HCT116 (cell line): ENCODE results near the gene EIF2S3. TPM values are rescaled to one million over a fixed set of nuclear protein-coding genes. Genes with fewer than 3 reads are reported as not detected.

Experiments used
- ATAC-seq: fragments of 200-7000 bp; cut with Tn5 transposase; 2 replicates; pipeline ENCODE4 v1.9.1; 2020; ENCODE audit warnings: mild to moderate bottlenecking, moderate library complexity
- BruUV-seq: library from RNA; stranded (reverse); fragments of 400-500 nt; replicated peaks from 2 replicates; lab custom pipeline; 2021; lab: Mats Ljungman, UMichigan
- CTCF ChIA-PET: fragments of 300-600 bp; sonication (Branson Sonifier 250); formaldehyde crosslinking; loops from one replicate; lab custom pipeline; 2021; ENCODE audit warnings: antibody characterized with exemption; lab: Charles Lee
- POLR2A ChIA-PET: fragments of 300-600, 350-600 bp; sonication (Branson Sonifier 250); formaldehyde crosslinking; loops from one replicate; lab custom pipeline; 2021; ENCODE audit warnings: antibody characterized with exemption; lab: Charles Lee
- RAD21 ChIA-PET, 2 experiments: fragments of 300-600 bp; sonication (Branson Sonifier 250); formaldehyde crosslinking; loops; one replicate each; lab custom pipeline; 2023; ENCODE audit warnings: low total read pairs in 2 of 2; ENCODE audit not compliant: uncharacterized antibody in 2 of 2, unreplicated experiment in 2 of 2, low non-redundant PET in 1 of 2; lab: Charles Lee
- DNase-seq: peaks from one replicate; pipeline ENCODE4 v3.0.0-alpha.2; 2010; ENCODE audit warnings: low read depth, low spot score
- H2AFZ ChIP-seq: fragments of 200-600 bp; shearing (Covaris generic), sonication (generic); 2 replicates; pipeline ENCODE4 v1.6.1; 2017; ENCODE audit warnings: low read depth, mixed run types, mixed read lengths, antibody characterized with exemption, low read length; ENCODE audit not compliant: poor library complexity, severe bottlenecking
- H3K27ac ChIP-seq: 2 replicates; pipeline ENCODE4 v1.5.1; 2012; ENCODE audit warnings: low read depth, low read length
- H3K27me3 ChIP-seq: fragments of 200-600 bp; sonication (generic); 2 replicates; pipeline ENCODE4 v1.6.1; 2016; ENCODE audit warnings: mixed run types, low read length, mixed read lengths; ENCODE audit not compliant: insufficient read depth
- H3K36me3 ChIP-seq, 2 experiments: fragments of 200-500 bp in 1 of 2; fragments of 200-600 bp in 1 of 2; sonication (Bioruptor generic) in 1 of 2; sonication (generic) in 1 of 2; 2 replicates each; pipeline versions ENCODE4 v1.5.1 to v1.6.1; 2014 to 2016; ENCODE audit warnings: low read length in 2 of 2, inconsistent platforms in 1 of 2, mixed read lengths in 1 of 2, mixed run types in 1 of 2; ENCODE audit not compliant: insufficient read depth in 2 of 2, control insufficient read depth in 1 of 2
- H3K4me1 ChIP-seq, 2 experiments: fragments of 200-600 bp in 1 of 2; sonication (generic) in 1 of 2; 2 replicates each; pipeline versions ENCODE4 v1.5.1 to v1.6.1; 2012 to 2017; ENCODE audit warnings: low read length in 2 of 2, inconsistent platforms in 1 of 2, mild to moderate bottlenecking in 1 of 2, mixed read lengths in 1 of 2, mixed run types in 1 of 2, moderate library complexity in 1 of 2; ENCODE audit not compliant: insufficient read depth in 2 of 2, control insufficient read depth in 1 of 2
- H3K4me2 ChIP-seq: fragments of 200-600 bp; sonication (generic); 2 replicates; pipeline ENCODE4 v1.6.1; 2017; ENCODE audit warnings: mixed run types, low read length, mixed read lengths
- H3K4me3 ChIP-seq, 2 experiments: fragments of 200-600 bp in 1 of 2; sonication (generic) in 1 of 2; replicated peaks in 1 of 2; 2 replicates each; pipeline ENCODE4 v1.5.1; 2011 to 2016; ENCODE audit warnings: low read length in 2 of 2, control low read depth in 1 of 2, low read depth in 1 of 2, mild to moderate bottlenecking in 1 of 2, mixed read lengths in 1 of 2, mixed run types in 1 of 2
- H3K79me2 ChIP-seq: fragments of 200-600 bp; sonication (generic); 2 replicates; pipeline ENCODE4 v1.6.1; 2017; ENCODE audit warnings: mild to moderate bottlenecking, mixed run types, low read length, moderate library complexity, mixed read lengths; ENCODE audit not compliant: insufficient read depth
- H3K9ac ChIP-seq: fragments of 200-600 bp; sonication (generic); 2 replicates; pipeline ENCODE4 v1.6.1; 2016; ENCODE audit warnings: low read length, mixed read lengths
- H3K9me2 ChIP-seq: fragments of 200-600 bp; sonication (generic), shearing (Covaris generic); 2 replicates; pipeline ENCODE4 v1.6.1; 2017; ENCODE audit warnings: mixed run types, mild to moderate bottlenecking, moderate library complexity; ENCODE audit not compliant: insufficient read depth
- H3K9me3 ChIP-seq, 2 experiments: fragments of 200-500 bp in 1 of 2; fragments of 200-600 bp in 1 of 2; sonication (Bioruptor generic) in 1 of 2; sonication (generic) in 1 of 2; 2 replicates each; pipeline ENCODE4 v1.6.1; 2014 to 2017; ENCODE audit warnings: low read length in 2 of 2, mixed read lengths in 2 of 2, inconsistent platforms in 1 of 2, low read depth in 1 of 2, mild to moderate bottlenecking in 1 of 2, mixed run types in 1 of 2, moderate library complexity in 1 of 2; ENCODE audit not compliant: control insufficient read depth in 1 of 2, insufficient read depth in 1 of 2
- H4K20me1 ChIP-seq: fragments of 200-600 bp; sonication (generic), shearing (Covaris generic); 2 replicates; pipeline ENCODE4 v1.6.1; 2017; ENCODE audit warnings: mixed run types, mild to moderate bottlenecking, moderate library complexity; ENCODE audit not compliant: insufficient read depth
- CEBPB ChIP-seq: IDR thresholded peaks from 2 replicates; pipeline ENCODE4 v1.6.1; 2012; ENCODE audit warnings: low read depth
- CTCF ChIP-seq, 3 experiments: fragments of 200-600 bp in 1 of 3; sonication (generic) in 1 of 3; IDR thresholded peaks in 2 of 3; conservative IDR thresholded peaks in 1 of 3; 2 replicates each; pipeline ENCODE4 v1.5.1; 2012 to 2017; ENCODE audit warnings: low read depth in 2 of 3, low read length in 2 of 3, antibody characterized with exemption in 1 of 3, borderline replicate concordance in 1 of 3, control low read depth in 1 of 3, mild to moderate bottlenecking in 1 of 3, mixed read lengths in 1 of 3, mixed run types in 1 of 3, moderate library complexity in 1 of 3; ENCODE audit not compliant: insufficient read depth in 1 of 3
- EGR1 ChIP-seq: IDR thresholded peaks from 2 replicates; pipeline ENCODE4 v1.6.1; 2012; ENCODE audit warnings: low read depth
- ELF1 ChIP-seq: IDR thresholded peaks from 2 replicates; pipeline ENCODE4 v1.6.1; 2012; ENCODE audit warnings: low read depth, borderline replicate concordance
- EZH2 ChIP-seq: fragments of 200-600 bp; sonication (generic); IDR thresholded peaks from 2 replicates; pipeline ENCODE4 v1.6.1; 2017; ENCODE audit warnings: antibody characterized with exemption, mixed run types
- EZH2phosphoT487 ChIP-seq: fragments of 200-600 bp; IDR thresholded peaks from 2 replicates; pipeline ENCODE4 v1.6.1; 2018; ENCODE audit warnings: antibody characterized with exemption, borderline replicate concordance
- MAX ChIP-seq: IDR thresholded peaks from 2 replicates; pipeline ENCODE4 v1.6.1; 2012
- POLR2A ChIP-seq: IDR thresholded peaks from 2 replicates; pipeline ENCODE4 v1.7.0; 2011; ENCODE audit warnings: borderline replicate concordance; ENCODE audit not compliant: insufficient read depth, insufficient read length; ENCODE audit errors: extremely low read depth
- REST ChIP-seq: IDR thresholded peaks from 2 replicates; pipeline ENCODE4 v1.6.1; 2012; ENCODE audit warnings: low read depth
- SRF ChIP-seq: IDR thresholded peaks from 2 replicates; pipeline ENCODE4 v1.6.1; 2012; ENCODE audit warnings: low read depth
- TCF7L2 ChIP-seq: IDR thresholded peaks from 2 replicates; pipeline ENCODE4 v1.7.0; 2011; ENCODE audit warnings: borderline replicate concordance, inconsistent platforms; ENCODE audit not compliant: insufficient read depth, insufficient read length; ENCODE audit errors: extremely low read depth
- YY1 ChIP-seq: IDR thresholded peaks from 2 replicates; pipeline ENCODE4 v1.6.1; 2011; ENCODE audit warnings: low read length, low read depth, moderate library complexity, mild to moderate bottlenecking; ENCODE audit not compliant: insufficient replicate concordance; ENCODE audit errors: extremely low read depth
- ZFX ChIP-seq: fragments of 450-650 bp; IDR thresholded peaks from 2 replicates; pipeline ENCODE4 v1.6.1; 2017
- ZNF274 ChIP-seq: fragments of 200-500 bp; sonication (Bioruptor generic); IDR thresholded peaks from 2 replicates; pipeline ENCODE4 v1.6.1; 2014; ENCODE audit warnings: mild to moderate bottlenecking, low read depth, low read length, inconsistent platforms
- intact Hi-C: fragments of 100-400 bp; cut with micrococcal nuclease; formaldehyde crosslinking; loops from 2 replicates; pipeline ENCODE4 v1.10.0; 2022
- total RNA-seq: library from RNA; stranded (reverse); gene quantifications from one replicate; pipeline ENCODE4 v1.2.1, GENCODE V29; 2021; ENCODE audit not compliant: unreplicated experiment

EIF2S3 gene
- total RNA-seq, 1 experiment from 2014 or later: 273 TPM

- TF ChIP-seq CTCF (IDR thresholded peaks at IDR 0.05 in 2 of 3, conservative IDR thresholded peaks at IDR 0.05 in 1 of 3; ENCODE audit: borderline replicate concordance in 1 of 3, insufficient read depth in 1 of 3, low read depth in 2 of 3, low read length in 2 of 3) (no peak), SRF (no peak)
Measured at GRCh38 chrX:24034485-24034884, 20.3 kb upstream of the EIF2S3 start (continued).

GRCh38 chrX:24037729-24038128 lies 17.0 kb upstream of the EIF2S3 start:
- no TSS peak for BruUV-seq
- ATAC-seq: no peak
- no peaks in the 10 kb centered on the region for H4K20me1 ChIP-seq
- no peaks in the 10 kb centered on the region for H3K27me3 ChIP-seq
- no peaks in the 10 kb centered on the region for H3K9me2 ChIP-seq
- no peaks in the 10 kb centered on the region for H3K36me3 ChIP-seq
- RAD21 ChIA-PET: no interaction called here
- H3K27ac ChIP-seq: no peak overlapping the region
- H3K4me1 ChIP-seq: no peaks in the 10 kb centered on the region
- no peak overlapping the region for H2AFZ ChIP-seq
- POLR2A ChIA-PET: no interaction called here
- no peak overlapping the region for H3K4me3 ChIP-seq
- CTCF ChIA-PET: interaction anchor here (0.9 kb wide), 1 partner anchor 16 kb away, joined by 3 read pairs; no protein-coding TSS in a partner anchor
- intact Hi-C loops: no loop called here
- no peak overlapping the region for H3K9ac ChIP-seq
- no peaks in the 10 kb centered on the region for H3K79me2 ChIP-seq
- no peak for TF ChIP-seq CEBPB
- TF ChIP-seq YY1: no peak
- no peak for TF ChIP-seq CTCF (IDR thresholded peaks at IDR 0.05 in 2 of 3, conservative IDR thresholded peaks at IDR 0.05 in 1 of 3; ENCODE audit: borderline replicate concordance in 1 of 3, insufficient read depth in 1 of 3, low read depth in 2 of 3, low read length in 2 of 3)
- no peak for TF ChIP-seq ZFX
- TF ChIP-seq TCF7L2: no peak
- TF ChIP-seq REST: no peak
- TF ChIP-seq EZH2phosphoT487: no peak
- TF ChIP-seq EGR1: no peak
- no peak for TF ChIP-seq EZH2
- TF ChIP-seq MAX: no peak
- TF ChIP-seq ELF1: no peak
- no peak for TF ChIP-seq ZNF274
- TF ChIP-seq SRF: no peak
- no peak for TF ChIP-seq POLR2A
- no peaks in the 10 kb centered on the region for H3K9me3 ChIP-seq
- DNase-seq: no peak
- H3K4me2 ChIP-seq: no peak overlapping the region
